Kidney tubule cell (primary cell): ENCODE data around the gene SELENOM.

Experiments used
- DNase-seq: peaks from one replicate; pipeline ENCODE4 v3.0.0-alpha.2; 2018; ENCODE audit warnings: low spot score

The SELENOM gene

GRCh38 chr22:31090217-31091085 is 16.9 kb downstream of the SELENOM start:
- no peak for DNase-seq

GRCh38 chr22:31089160-31090100 is 17.9 kb downstream of the SELENOM start:
- DNase-seq, result peak; percentile 27

- DNase-seq, result no peak
Observed at GRCh38 chr22:31088233-31088986, 19.0 kb downstream of the SELENOM start.

GRCh38 chr22:31087744-31088215 is 19.6 kb downstream of the SELENOM start:
- no peak for DNase-seq

GRCh38 chr22:31086703-31087330 is 20.6 kb downstream of the SELENOM start:
- peak; percentile 23 for DNase-seq

GRCh38 chr22:31085928-31086327 is 21.4 kb downstream of the SELENOM start:
- no peak for DNase-seq

- peak; percentile 27 for DNase-seq
Observed at GRCh38 chr22:31085493-31085824, 21.9 kb downstream of the SELENOM start.

- peak; percentile 74 for DNase-seq
Observed at GRCh38 chr22:31084811-31085492, 22.4 kb downstream of the SELENOM start.

- peak; percentile 53 for DNase-seq
Observed at GRCh38 chr22:31083923-31084810, 23.2 kb downstream of the SELENOM start.

- peak; percentile 84 for DNase-seq
Observed at GRCh38 chr22:31083377-31083768, 24.0 kb downstream of the SELENOM start.

GRCh38 chr22:31082606-31083376 is 24.6 kb downstream of the SELENOM start:
- DNase-seq, result peak; percentile 65

GRCh38 chr22:31081963-31082605 is 25.3 kb downstream of the SELENOM start:
- peak; percentile 86 for DNase-seq

- peak; percentile 93 for DNase-seq
Observed at GRCh38 chr22:31080848-31081649, 26.3 kb downstream of the SELENOM start, which contains the start of gene SMTN. TSS of gene SMTN (plus strand) at chr22:31081318. CDS start at chr22:31083259, 1,941 bp downstream.

- DNase-seq, result no peak
Observed at GRCh38 chr22:31080164-31080847, 27.1 kb downstream of the SELENOM start.

- no peak for DNase-seq
Observed at GRCh38 chr22:31079095-31079642, 28.2 kb downstream of the SELENOM start.

- DNase-seq, result peak; percentile 38
Observed at GRCh38 chr22:31078389-31078788, 29.0 kb downstream of the SELENOM start.

- no peak for DNase-seq
Observed at GRCh38 chr22:31077681-31078080, 29.7 kb downstream of the SELENOM start.
